HG02571 (cell line): ENCODE data around the gene BAHD1.

Source experiments
- ATAC-seq: cut with Tn5 transposase; IDR thresholded peaks from one replicate; pipeline ENCODE4 v1.9.1; 2021; ENCODE audit warnings: mild to moderate bottlenecking, moderate library complexity; ENCODE audit not compliant: unreplicated experiment

Gene BAHD1

GRCh38 chr15:40489274-40490175 is 48.8 kb downstream of the BAHD1 start:
- no peak for ATAC-seq

DNA sequence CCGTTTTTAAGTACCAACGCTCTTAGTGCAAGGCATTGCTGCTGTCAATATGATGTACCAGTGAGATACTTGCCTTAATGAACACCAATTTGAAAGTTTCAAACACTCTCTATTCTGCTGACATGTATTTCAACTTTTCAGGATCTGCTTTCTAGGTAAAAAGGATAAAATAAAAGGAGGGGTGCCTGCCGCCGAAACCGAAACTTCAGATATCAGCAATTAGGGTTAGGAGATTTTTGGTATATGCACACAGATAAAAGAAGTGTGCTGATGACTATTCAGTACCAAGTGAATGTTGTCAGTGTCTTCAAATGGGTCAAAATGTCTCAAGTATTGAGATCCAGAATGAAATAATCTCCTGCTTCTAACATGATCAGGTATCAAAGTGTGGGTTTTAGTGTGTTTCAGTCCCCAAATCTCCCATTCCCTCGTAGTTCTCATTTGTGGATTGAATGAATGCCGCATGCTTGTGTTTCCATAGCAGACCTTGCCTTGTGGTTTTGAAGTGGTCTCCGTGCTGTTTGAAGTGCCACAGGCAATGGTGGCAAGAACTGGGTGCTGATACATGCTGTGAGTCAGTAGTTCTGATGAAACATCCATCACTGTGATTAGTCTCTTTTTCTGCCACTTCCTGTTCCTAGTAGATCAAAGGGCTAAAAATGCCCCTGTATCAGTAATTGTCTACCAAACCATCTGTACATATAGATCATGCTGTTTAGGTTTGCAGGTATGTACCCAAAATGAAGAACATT is 52.5 kb downstream of the BAHD1 start:
- ATAC-seq: no peak

GRCh38 chr15:40495516-40495915 is 54.8 kb downstream of the BAHD1 start:
- no peak for ATAC-seq

DNA sequence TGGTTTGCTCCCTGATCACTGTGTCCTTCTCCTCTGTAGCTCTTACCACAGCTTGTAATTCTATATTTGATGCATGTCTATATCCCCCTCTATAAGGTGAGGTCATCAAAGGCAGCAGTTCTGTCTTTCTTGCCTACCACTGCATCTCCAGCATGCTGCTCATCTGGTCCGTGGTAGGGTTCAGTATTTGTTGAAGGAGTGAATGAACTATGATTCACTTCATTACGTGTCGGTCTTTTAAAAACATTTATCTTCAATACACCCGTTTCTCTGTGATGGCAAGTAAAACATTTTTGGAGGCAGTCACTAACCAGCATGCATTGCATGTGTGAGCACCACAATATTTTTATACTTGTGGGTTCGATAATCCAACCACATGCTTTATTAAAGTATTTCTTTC is 57.7 kb downstream of the BAHD1 start:
- ATAC-seq: no peak

GRCh38 chr15:40498891-40499290 is 58.1 kb downstream of the BAHD1 start:
- no peak for ATAC-seq

- ATAC-seq: no peak
Observed at GRCh38 chr15:40499931-40500330, 59.2 kb downstream of the BAHD1 start.

DNA sequence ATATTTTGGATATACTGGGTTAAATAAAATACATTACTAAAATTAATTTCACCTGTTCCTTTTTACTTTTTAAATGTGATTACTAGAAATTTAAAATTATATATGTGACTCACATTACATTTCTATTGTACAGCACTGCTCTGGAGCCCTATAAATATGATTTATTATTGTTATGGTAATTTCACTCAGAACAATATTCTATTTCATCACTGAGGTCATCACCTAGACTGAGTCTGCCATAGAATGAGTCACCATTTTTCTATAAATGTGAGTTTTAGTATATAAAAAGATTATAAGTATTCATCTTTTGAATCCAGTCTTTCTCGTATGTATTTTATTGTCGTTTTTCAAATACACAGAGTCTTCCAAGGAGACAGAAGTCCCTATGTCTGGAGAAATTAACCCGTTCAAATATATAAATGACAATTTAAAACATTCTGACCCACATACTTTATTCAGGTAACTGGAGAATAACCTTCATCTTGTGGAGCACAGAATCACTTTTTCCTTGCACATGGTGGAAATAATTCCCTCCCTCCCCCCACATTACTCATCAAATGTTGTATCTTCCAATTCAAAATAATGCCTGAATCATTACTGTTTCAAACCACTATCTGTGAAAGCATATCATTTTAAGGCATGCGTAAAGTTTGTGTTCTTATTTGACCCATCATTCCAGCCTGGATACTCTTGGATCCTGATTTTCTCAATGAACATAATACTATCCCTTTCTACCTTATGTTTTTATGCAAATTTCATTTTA is 60.0 kb downstream of the BAHD1 start:
- ATAC-seq: no peak

GRCh38 chr15:40501487-40501886 is 60.7 kb downstream of the BAHD1 start:
- no peak for ATAC-seq

DNA sequence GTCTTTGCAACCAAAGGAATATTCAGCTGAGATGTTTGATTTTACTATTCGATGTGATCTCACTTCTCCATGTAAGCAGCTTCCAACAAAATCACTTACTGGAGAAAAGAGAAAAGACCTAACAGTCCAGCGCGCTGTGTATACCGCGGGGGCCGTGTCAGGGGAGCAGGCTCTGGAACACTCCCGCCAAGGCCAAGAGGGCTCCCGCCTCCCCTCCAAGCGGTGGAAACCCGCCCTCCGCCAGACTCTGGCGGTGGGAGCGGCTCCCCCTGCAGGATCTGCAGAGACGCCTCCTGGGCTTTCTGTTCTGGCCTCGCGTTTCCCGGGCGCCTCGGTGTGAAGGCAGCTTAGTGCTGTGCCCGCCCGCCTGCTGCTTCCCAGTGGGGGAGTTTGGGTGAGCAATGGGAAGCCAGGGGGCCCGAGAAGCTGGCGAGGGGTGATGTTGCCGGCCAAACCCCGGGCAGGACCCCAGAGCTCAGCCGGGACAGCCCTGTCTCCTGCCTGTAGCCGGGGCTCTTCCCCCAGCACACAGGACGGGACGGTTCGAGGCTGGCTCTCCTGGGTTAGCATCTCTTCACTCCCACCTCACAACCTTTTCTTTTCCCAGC is 66.3 kb downstream of the BAHD1 start:
- ATAC-seq: no peak

GRCh38 chr15:40508216-40508615 is 67.5 kb downstream of the BAHD1 start:
- no peak for ATAC-seq

DNA sequence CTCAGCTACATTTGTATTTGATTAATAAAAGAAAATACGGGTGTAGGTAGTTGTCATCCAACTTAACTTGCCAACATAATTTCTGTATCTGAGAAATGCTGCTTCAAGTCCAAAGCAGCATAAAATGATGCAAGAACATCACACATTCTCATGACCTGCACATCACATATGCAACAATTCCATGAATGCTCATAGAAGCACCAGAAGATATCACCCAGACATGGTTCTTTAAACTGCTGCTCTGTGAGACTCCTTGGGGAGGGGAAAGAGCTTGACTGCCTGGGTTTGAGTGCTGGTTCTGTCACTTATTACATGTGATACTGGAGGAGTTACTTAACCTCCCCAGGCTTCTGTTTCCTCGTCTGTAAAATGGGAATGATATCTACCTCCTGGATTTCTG is 69.4 kb downstream of the BAHD1 start:
- ATAC-seq: no peak

DNA sequence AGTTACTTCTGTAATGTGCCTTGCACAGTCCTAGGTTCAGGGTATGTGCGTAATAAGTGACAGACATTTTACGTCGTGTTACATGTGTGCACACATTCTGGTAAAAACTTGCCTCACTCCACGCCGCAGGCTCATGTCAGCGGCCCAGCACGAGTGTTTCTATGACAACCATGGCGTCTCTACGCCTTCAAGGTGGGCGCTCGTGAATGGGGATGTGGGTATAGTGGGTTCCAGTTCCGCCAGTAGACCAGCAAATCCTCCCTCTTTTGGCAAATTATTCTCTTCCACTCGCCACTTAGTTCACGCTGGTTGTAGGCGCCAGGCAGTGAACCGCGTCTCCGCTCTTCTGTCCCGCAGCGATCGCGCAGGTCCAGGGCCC is 70.3 kb downstream of the BAHD1 start:
- ATAC-seq: no peak

DNA sequence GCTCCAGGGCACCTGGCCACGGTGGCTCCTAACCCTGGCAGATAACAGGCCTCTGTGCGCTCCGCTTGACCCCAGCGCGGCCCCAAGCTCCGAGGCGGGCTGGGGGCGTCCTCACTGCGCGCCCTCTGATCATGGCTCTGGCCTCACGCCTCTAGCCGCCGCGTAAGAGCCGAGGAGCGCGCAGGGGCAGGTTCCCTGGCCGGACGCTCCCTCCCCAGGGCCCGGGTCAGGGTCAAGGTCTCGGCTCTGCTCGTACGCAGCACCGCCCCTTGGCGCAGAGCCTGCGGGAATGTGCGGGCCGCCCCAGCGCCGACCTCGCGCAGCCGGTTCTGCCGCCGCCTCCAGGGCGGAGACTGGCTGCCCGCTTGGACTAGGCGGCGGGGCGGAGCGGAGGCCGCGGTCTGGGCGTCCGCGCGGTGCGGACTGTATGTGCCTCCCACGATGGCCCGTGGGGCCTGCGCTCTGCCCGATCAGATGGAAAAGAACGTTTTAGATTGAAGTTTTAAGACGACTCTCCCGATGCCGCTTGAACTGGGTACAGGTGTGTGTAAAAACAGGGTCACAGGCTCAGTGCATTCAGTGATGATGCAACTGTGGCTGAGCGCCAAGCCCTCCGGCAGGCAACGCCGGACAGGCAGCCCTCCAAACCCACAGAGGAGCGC is 70.8 kb downstream of the BAHD1 start:
- ATAC-seq: no peak

DNA sequence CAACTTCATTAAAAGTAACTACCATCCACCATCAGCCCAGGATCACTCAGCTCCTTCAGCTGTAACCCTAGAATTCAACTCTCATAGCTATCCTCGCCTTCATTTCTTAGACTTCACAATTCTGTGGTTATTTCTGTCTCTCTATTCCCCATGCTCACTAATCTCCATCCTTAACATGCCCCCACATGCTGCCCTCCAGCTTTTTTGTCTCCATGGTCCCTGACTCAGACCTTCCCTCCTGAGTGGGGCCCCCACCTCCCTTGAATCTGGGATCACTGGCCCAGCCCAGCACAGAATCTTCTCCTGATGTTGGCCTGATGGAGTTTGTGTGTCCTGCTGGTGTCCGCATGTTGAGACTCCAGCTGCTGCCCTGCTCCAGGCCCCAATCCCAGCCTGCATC is 71.7 kb downstream of the BAHD1 start:
- no peak for ATAC-seq

DNA sequence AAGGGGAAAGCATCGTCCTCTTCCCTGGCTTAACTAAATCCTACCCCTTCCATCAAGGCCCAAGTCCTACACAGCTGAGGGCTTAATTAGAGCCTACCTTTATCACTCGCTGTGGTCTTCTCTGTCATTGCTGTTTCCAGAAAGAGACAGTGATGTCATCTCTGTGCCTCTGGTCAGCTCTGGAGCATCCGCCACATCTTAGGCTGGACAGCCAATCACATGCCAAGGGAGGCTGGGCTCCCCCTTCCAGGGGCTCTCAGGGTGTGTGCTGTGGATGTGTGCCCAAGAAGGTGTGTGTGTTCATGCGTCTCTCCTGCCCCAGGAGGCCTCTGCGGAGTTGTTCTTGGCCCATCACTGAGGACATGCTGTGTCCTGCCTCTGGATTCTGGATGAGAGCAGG is 72.9 kb downstream of the BAHD1 start:
- ATAC-seq: no peak

DNA sequence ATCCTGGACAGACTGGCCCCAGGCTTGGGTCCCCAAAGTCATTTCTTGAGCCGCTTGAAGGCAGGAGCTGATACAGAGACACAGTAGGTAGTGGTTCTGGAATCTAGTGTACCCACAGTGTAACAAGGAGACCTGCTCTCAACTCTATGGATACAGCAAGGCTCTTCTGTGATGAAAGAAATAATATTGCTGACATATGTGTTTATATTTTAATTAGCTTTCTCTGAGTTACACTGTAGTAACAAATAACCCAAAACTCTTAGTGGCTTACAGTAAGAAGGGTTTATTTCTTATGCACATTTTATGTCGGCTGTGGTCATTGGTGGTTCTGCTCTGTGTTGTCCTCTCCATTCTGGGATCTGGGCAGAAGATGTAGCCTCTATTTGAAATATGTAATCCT is 75.6 kb downstream of the BAHD1 start:
- no peak for ATAC-seq
